Activated T-helper 1 cell treated with anti-CD3 and anti-CD28 coated beads, Interleukin-12 subunit alpha, Interleukin-12 subunit beta, Interleukin-2, Interleukin-4 antibody, amounts not matched to agents 30 ng/mL and 10 ng/mL and 1 ng/mL, durations not matched to agents 14 hours and 24 hours and 36 hours (primary cell): ENCODE measurements around the gene ATG13. TPM values are rescaled to one million over a fixed set of nuclear protein-coding genes. Genes with fewer than 3 reads are reported as not detected.
"Not testable (repeated sequence)": the region's sequence is repeated elsewhere in the genome, so short reads cannot be mapped to it uniquely, and the experiment has no call there.

Experiments
- DNase-seq: peaks from one replicate; pipeline ENCODE4 v3.0.0; 2021; ENCODE audit warnings: low spot score
- H3K27ac Mint-ChIP-seq: one replicate; pipeline ENCODE4 v1.8.0; 2021; ENCODE audit warnings: mild to moderate bottlenecking, mixed read lengths
- H3K27me3 Mint-ChIP-seq: one replicate; pipeline ENCODE4 v1.8.0; 2022; ENCODE audit warnings: mild to moderate bottlenecking, moderate library complexity, mixed read lengths; ENCODE audit not compliant: insufficient read depth
- H3K36me3 Mint-ChIP-seq: one replicate; pipeline ENCODE4 v1.8.0; 2021; ENCODE audit warnings: low read depth, mixed read lengths
- H3K4me1 Mint-ChIP-seq: one replicate; pipeline ENCODE4 v1.8.0; 2021; ENCODE audit warnings: low read depth, mixed read lengths
- H3K4me3 Mint-ChIP-seq: one replicate; pipeline ENCODE4 v1.8.0; 2021; ENCODE audit warnings: mild to moderate bottlenecking, moderate library complexity, mixed read lengths
- H3K9me3 Mint-ChIP-seq: one replicate; pipeline ENCODE4 v1.8.0; 2021; ENCODE audit warnings: mixed read lengths
- intact Hi-C: fragments of 100-400 bp; cut with micrococcal nuclease; formaldehyde crosslinking; loops from one replicate; pipeline ENCODE4 v1.15.1; 2024
- total RNA-seq: library from RNA; stranded (reverse); gene quantifications from 2 replicates; pipeline ENCODE4 v1.2.3, GENCODE V29; 2022

The ATG13 gene
- total RNA-seq, 1 donor from 2014 or later = 73.8 TPM

GRCh38 chr11:46663277-46663940, 46.1 kb downstream of the ATG13 start:
- intact Hi-C loops = no loop called here
- H3K36me3 Mint-ChIP-seq = peaks cover 33% of the 10 kb centered on the region
- H3K27me3 Mint-ChIP-seq = no peaks in the 10 kb centered on the region

GRCh38 chr11:46664612-46665011, 47.3 kb downstream of the ATG13 start:
- DNase-seq = no peak
- Mint-ChIP-seq H3K9me3 (no peaks in the 10 kb centered on the region), H3K4me3 (no peak overlapping the region), H3K27me3 (no peaks in the 10 kb centered on the region), H3K4me1 (peaks cover 4% of the 10 kb centered on the region), H3K36me3 (peaks cover 29% of the 10 kb centered on the region), H3K27ac (no peak overlapping the region)
- intact Hi-C loops = no loop called here

More at GRCh38 chr11:46663277-46663940, 46.1 kb downstream of the ATG13 start:
- no peaks in the 10 kb centered on the region for H3K4me1 Mint-ChIP-seq
- no peak overlapping the region for H3K4me3 Mint-ChIP-seq
- H3K9me3 Mint-ChIP-seq = no peaks in the 10 kb centered on the region
- peak overlapping the region; percentile 23 for H3K27ac Mint-ChIP-seq
- no peak for DNase-seq

- H3K27ac Mint-ChIP-seq = no peak overlapping the region
- H3K9me3 Mint-ChIP-seq = no peaks in the 10 kb centered on the region
- peaks cover 9% of the 10 kb centered on the region for H3K4me1 Mint-ChIP-seq
- H3K36me3 Mint-ChIP-seq = peaks cover 29% of the 10 kb centered on the region
- intact Hi-C loops = no loop called here
- no peaks in the 10 kb centered on the region for H3K27me3 Mint-ChIP-seq
- no peak for DNase-seq
- H3K4me3 Mint-ChIP-seq = no peak overlapping the region
Measured at GRCh38 chr11:46665356-46665755, 48.0 kb downstream of the ATG13 start.

GRCh38 chr11:46666516-46666915, 49.2 kb downstream of the ATG13 start:
- Mint-ChIP-seq H3K27me3 (no peaks in the 10 kb centered on the region), H3K27ac (no peak overlapping the region), H3K4me1 (peaks cover 20% of the 10 kb centered on the region), H3K9me3 (no peaks in the 10 kb centered on the region), H3K36me3 (peaks cover 32% of the 10 kb centered on the region), H3K4me3 (no peak overlapping the region)
- no peak for DNase-seq
- intact Hi-C loops = no loop called here

GRCh38 chr11:46667043-46667481, 49.7 kb downstream of the ATG13 start:
- Mint-ChIP-seq H3K9me3 (no peaks in the 10 kb centered on the region), H3K27ac (no peak overlapping the region), H3K4me1 (peaks cover 26% of the 10 kb centered on the region), H3K36me3 (peaks cover 35% of the 10 kb centered on the region), H3K4me3 (no peak overlapping the region), H3K27me3 (no peaks in the 10 kb centered on the region)
- DNase-seq = no peak
- intact Hi-C loops = no loop called here

GRCh38 chr11:46668480-46669085, 51.2 kb downstream of the ATG13 start:
- no peak overlapping the region for H3K4me3 Mint-ChIP-seq
- peaks cover 35% of the 10 kb centered on the region for H3K4me1 Mint-ChIP-seq
- H3K9me3 Mint-ChIP-seq = no peaks in the 10 kb centered on the region
- intact Hi-C loops = no loop called here
- H3K27me3 Mint-ChIP-seq = no peaks in the 10 kb centered on the region
- H3K36me3 Mint-ChIP-seq = peaks cover 41% of the 10 kb centered on the region
- no peak for DNase-seq
- H3K27ac Mint-ChIP-seq = no peak overlapping the region

GRCh38 chr11:46669711-46670139, 52.4 kb downstream of the ATG13 start:
- peaks cover 40% of the 10 kb centered on the region for H3K36me3 Mint-ChIP-seq
- no peaks in the 10 kb centered on the region for H3K27me3 Mint-ChIP-seq
- H3K9me3 Mint-ChIP-seq = no peaks in the 10 kb centered on the region
- H3K4me3 Mint-ChIP-seq = no peak overlapping the region
- H3K27ac Mint-ChIP-seq = peak overlapping the region; percentile 48
- no peak for DNase-seq
- peaks cover 41% of the 10 kb centered on the region for H3K4me1 Mint-ChIP-seq
- intact Hi-C loops = no loop called here

GRCh38 chr11:46670521-46670920, 53.2 kb downstream of the ATG13 start:
- H3K4me3 Mint-ChIP-seq, intact Hi-C loops, DNase-seq, H3K27me3 Mint-ChIP-seq, H3K27ac Mint-ChIP-seq, H3K9me3 Mint-ChIP-seq: not testable (repeated sequence)
- Mint-ChIP-seq H3K4me1 (peaks cover 47% of the 10 kb centered on the region), H3K36me3 (peaks cover 40% of the 10 kb centered on the region)

GRCh38 chr11:46671958-46672315, 54.6 kb downstream of the ATG13 start:
- Mint-ChIP-seq H3K27me3 (no peaks in the 10 kb centered on the region), H3K9me3 (no peaks in the 10 kb centered on the region), H3K4me3 (peak overlapping the region; percentile 45), H3K36me3 (peaks cover 34% of the 10 kb centered on the region), H3K27ac (peak overlapping the region; percentile 88), H3K4me1 (peaks cover 53% of the 10 kb centered on the region)
- no peak for DNase-seq
- intact Hi-C loops = loop anchor here (1.0 kb wide), 3 partner anchors 28 to 283 kb away; partner anchors contain the start of genes ARHGAP1, ATG13 and HARBI1

- no peaks in the 10 kb centered on the region for H3K9me3 Mint-ChIP-seq
- peaks cover 57% of the 10 kb centered on the region for H3K4me1 Mint-ChIP-seq
- no peaks in the 10 kb centered on the region for H3K27me3 Mint-ChIP-seq
- H3K36me3 Mint-ChIP-seq = peaks cover 36% of the 10 kb centered on the region
- peak overlapping the region; percentile 88 for H3K27ac Mint-ChIP-seq
- intact Hi-C loops = no loop called here
- no peak for DNase-seq
- H3K4me3 Mint-ChIP-seq = peak overlapping the region; percentile 45
Measured at GRCh38 chr11:46672381-46672839, 55.1 kb downstream of the ATG13 start.

GRCh38 chr11:46673713-46674462, 56.5 kb downstream of the ATG13 start:
- intact Hi-C loops = no loop called here
- H3K4me3 Mint-ChIP-seq = no peak overlapping the region
- H3K27me3 Mint-ChIP-seq = no peaks in the 10 kb centered on the region
- H3K36me3 Mint-ChIP-seq = peaks cover 42% of the 10 kb centered on the region
- no peaks in the 10 kb centered on the region for H3K9me3 Mint-ChIP-seq
- no peak for DNase-seq
- no peak overlapping the region for H3K27ac Mint-ChIP-seq
- peaks cover 57% of the 10 kb centered on the region for H3K4me1 Mint-ChIP-seq

GRCh38 chr11:46674463-46675287, 57.3 kb downstream of the ATG13 start:
- Mint-ChIP-seq H3K4me1 (peaks cover 52% of the 10 kb centered on the region), H3K27ac (peak overlapping the region; percentile 49), H3K27me3 (no peaks in the 10 kb centered on the region), H3K4me3 (no peak overlapping the region), H3K36me3 (peaks cover 41% of the 10 kb centered on the region), H3K9me3 (no peaks in the 10 kb centered on the region)
- DNase-seq = peak; percentile 10
- intact Hi-C loops = no loop called here
